WTC11 (cell line): ENCODE measurements around the gene DPP7.

Source experiments
- CREB1 ChIP-seq: sonication (generic); formaldehyde crosslinking; IDR thresholded peaks from 2 replicates; pipeline ENCODE4 v1.8.0; 2023; ENCODE audit warnings: mild to moderate bottlenecking, missing genetic modification reagents
- JUN ChIP-seq: sonication (generic); formaldehyde crosslinking; IDR thresholded peaks from 2 replicates; pipeline ENCODE4 v1.8.0; 2023; ENCODE audit warnings: mild to moderate bottlenecking, missing genetic modification reagents
- SP1 ChIP-seq: sonication (generic); formaldehyde crosslinking; conservative IDR thresholded peaks from 2 replicates; pipeline ENCODE4 v1.8.1; 2022; ENCODE audit warnings: missing genetic modification reagents
- TF ChIP-seq, protein P1 (sequence below): fragments of 200-600 bp; IDR thresholded peaks from 2 replicates; pipeline ENCODE4 v1.8.0; 2022; ENCODE audit warnings: antibody characterized with exemption
- TF ChIP-seq, protein P2 (sequence below): fragments of 250-450 bp; sonication (Bioruptor Pico); IDR thresholded peaks from 2 replicates; pipeline ENCODE4 v1.9.0; 2021; ENCODE audit warnings: mild to moderate bottlenecking, borderline replicate concordance
- TF ChIP-seq, protein P3 (sequence below): sonication (generic); formaldehyde crosslinking; IDR thresholded peaks from 2 replicates; pipeline ENCODE4 v1.8.1; 2023; ENCODE audit warnings: mild to moderate bottlenecking, moderate library complexity, missing genetic modification reagents

DNA sequence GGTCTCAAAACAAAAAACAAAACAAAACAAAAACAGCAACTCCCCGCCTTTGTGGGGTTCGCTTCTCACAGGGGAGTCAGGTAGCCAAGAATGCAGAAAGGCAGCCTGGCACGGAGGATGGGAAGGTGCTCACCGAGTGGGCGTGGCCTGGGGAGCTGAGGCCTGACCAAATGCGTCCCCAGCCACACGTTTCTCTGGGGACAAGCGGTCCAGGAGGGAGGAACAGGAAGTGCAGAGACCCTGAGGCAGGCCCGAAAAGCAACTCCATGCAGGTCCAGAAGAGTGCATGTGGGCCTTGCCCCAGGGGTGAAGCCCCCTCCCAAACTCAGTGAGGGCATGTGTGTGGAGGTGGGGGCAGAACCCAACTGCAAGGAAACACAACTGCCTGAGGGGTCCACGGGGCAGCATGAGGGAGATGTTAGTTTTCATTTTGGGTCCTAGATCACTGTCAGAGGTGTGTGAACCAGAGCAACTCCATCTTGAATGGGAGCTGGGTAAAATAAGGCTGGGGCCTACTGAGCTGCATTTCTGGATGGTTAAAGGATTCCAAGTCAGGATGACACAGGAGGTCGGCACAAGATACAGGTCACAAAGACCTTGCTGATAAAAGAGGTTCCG, 39.8 kb downstream of the DPP7 start:
- TF ChIP-seq, protein P1, sequence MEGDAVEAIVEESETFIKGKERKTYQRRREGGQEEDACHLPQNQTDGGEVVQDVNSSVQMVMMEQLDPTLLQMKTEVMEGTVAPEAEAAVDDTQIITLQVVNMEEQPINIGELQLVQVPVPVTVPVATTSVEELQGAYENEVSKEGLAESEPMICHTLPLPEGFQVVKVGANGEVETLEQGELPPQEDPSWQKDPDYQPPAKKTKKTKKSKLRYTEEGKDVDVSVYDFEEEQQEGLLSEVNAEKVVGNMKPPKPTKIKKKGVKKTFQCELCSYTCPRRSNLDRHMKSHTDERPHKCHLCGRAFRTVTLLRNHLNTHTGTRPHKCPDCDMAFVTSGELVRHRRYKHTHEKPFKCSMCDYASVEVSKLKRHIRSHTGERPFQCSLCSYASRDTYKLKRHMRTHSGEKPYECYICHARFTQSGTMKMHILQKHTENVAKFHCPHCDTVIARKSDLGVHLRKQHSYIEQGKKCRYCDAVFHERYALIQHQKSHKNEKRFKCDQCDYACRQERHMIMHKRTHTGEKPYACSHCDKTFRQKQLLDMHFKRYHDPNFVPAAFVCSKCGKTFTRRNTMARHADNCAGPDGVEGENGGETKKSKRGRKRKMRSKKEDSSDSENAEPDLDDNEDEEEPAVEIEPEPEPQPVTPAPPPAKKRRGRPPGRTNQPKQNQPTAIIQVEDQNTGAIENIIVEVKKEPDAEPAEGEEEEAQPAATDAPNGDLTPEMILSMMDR, result no peak
- TF ChIP-seq SP1 (CRISPR knock-in tag) (no peak; the same call in 1 of the 2 replicates), JUN (CRISPR knock-in tag) (no peak), CREB1 (CRISPR knock-in tag) (no peak)
- TF ChIP-seq, protein P2, sequence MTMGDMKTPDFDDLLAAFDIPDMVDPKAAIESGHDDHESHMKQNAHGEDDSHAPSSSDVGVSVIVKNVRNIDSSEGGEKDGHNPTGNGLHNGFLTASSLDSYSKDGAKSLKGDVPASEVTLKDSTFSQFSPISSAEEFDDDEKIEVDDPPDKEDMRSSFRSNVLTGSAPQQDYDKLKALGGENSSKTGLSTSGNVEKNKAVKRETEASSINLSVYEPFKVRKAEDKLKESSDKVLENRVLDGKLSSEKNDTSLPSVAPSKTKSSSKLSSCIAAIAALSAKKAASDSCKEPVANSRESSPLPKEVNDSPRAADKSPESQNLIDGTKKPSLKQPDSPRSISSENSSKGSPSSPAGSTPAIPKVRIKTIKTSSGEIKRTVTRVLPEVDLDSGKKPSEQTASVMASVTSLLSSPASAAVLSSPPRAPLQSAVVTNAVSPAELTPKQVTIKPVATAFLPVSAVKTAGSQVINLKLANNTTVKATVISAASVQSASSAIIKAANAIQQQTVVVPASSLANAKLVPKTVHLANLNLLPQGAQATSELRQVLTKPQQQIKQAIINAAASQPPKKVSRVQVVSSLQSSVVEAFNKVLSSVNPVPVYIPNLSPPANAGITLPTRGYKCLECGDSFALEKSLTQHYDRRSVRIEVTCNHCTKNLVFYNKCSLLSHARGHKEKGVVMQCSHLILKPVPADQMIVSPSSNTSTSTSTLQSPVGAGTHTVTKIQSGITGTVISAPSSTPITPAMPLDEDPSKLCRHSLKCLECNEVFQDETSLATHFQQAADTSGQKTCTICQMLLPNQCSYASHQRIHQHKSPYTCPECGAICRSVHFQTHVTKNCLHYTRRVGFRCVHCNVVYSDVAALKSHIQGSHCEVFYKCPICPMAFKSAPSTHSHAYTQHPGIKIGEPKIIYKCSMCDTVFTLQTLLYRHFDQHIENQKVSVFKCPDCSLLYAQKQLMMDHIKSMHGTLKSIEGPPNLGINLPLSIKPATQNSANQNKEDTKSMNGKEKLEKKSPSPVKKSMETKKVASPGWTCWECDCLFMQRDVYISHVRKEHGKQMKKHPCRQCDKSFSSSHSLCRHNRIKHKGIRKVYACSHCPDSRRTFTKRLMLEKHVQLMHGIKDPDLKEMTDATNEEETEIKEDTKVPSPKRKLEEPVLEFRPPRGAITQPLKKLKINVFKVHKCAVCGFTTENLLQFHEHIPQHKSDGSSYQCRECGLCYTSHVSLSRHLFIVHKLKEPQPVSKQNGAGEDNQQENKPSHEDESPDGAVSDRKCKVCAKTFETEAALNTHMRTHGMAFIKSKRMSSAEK, result 0 out of 2 replicates have a peak, but pooled peaks have one; percentile 28
- TF ChIP-seq, protein P3, sequence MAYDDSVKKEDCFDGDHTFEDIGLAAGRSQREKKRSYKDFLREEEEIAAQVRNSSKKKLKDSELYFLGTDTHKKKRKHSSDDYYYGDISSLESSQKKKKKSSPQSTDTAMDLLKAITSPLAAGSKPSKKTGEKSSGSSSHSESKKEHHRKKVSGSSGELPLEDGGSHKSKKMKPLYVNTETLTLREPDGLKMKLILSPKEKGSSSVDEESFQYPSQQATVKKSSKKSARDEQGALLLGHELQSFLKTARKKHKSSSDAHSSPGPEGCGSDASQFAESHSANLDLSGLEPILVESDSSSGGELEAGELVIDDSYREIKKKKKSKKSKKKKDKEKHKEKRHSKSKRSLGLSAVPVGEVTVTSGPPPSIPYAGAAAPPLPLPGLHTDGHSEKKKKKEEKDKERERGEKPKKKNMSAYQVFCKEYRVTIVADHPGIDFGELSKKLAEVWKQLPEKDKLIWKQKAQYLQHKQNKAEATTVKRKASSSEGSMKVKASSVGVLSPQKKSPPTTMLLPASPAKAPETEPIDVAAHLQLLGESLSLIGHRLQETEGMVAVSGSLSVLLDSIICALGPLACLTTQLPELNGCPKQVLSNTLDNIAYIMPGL (CRISPR knock-in tag), result no peak
